H9 (cell line): ENCODE results near the gene APOBEC2. TPM values are rescaled to one million over a fixed set of nuclear protein-coding genes. Genes with fewer than 3 reads are reported as not detected.

Source experiments
- DNase-seq: peaks from one replicate; pipeline ENCODE4 v3.0.0-alpha.2; 2017
- H2AFZ ChIP-seq: one replicate; pipeline ENCODE4 v1.6.1; 2013; ENCODE audit warnings: mild to moderate bottlenecking, low read length, control low read depth, moderate library complexity
- H2AK5ac ChIP-seq: 2 replicates; pipeline ENCODE4 v1.6.1; 2013; ENCODE audit warnings: low read length, control low read depth, mixed read lengths; ENCODE audit not compliant: insufficient read length
- H2BK120ac ChIP-seq: one replicate; pipeline ENCODE4 v1.6.1; 2013; ENCODE audit warnings: low read depth, mild to moderate bottlenecking, low read length, control low read depth, inconsistent platforms; ENCODE audit not compliant: poor library complexity, severe bottlenecking
- H2BK12ac ChIP-seq: 2 replicates; pipeline ENCODE4 v1.6.1; 2013; ENCODE audit warnings: low read length, control low read depth, mixed read lengths, low read depth; ENCODE audit not compliant: insufficient read length
- H2BK15ac ChIP-seq: 2 replicates; pipeline ENCODE4 v1.6.1; 2013; ENCODE audit warnings: low read depth, low read length, control low read depth
- H2BK20ac ChIP-seq: one replicate; pipeline ENCODE4 v1.6.1; 2013; ENCODE audit warnings: low read depth, mild to moderate bottlenecking, low read length, control low read depth, inconsistent platforms; ENCODE audit not compliant: poor library complexity, severe bottlenecking
- H2BK5ac ChIP-seq: 2 replicates; pipeline ENCODE4 v1.6.1; 2013; ENCODE audit warnings: low read length, control low read depth, mixed read lengths; ENCODE audit not compliant: insufficient read length
- H3K14ac ChIP-seq: 2 replicates; pipeline ENCODE4 v1.6.1; 2013; ENCODE audit warnings: low read length, control low read depth; ENCODE audit not compliant: insufficient read depth
- H3K18ac ChIP-seq: 2 replicates; pipeline ENCODE4 v1.6.1; 2013; ENCODE audit warnings: low read depth, mild to moderate bottlenecking, mixed read lengths, low read length, control low read depth; ENCODE audit not compliant: insufficient read length
- H3K23ac ChIP-seq: 2 replicates; pipeline ENCODE4 v1.6.1; 2013; ENCODE audit warnings: low read length, control low read depth, mixed read lengths, low read depth; ENCODE audit not compliant: insufficient read length
- H3K23me2 ChIP-seq: 2 replicates; pipeline ENCODE4 v1.6.1; 2013; ENCODE audit warnings: low read depth, mild to moderate bottlenecking, mixed read lengths, low read length, control low read depth; ENCODE audit not compliant: insufficient read length, poor library complexity, severe bottlenecking
- H3K27ac ChIP-seq: 2 replicates; pipeline ENCODE4 v1.5.1; 2013; ENCODE audit warnings: low read length, control low read depth, mixed read lengths, low read depth; ENCODE audit not compliant: insufficient read length
- H3K27me3 ChIP-seq: 2 replicates; pipeline ENCODE4 v1.6.1; 2013; ENCODE audit warnings: low read length, control low read depth, inconsistent platforms; ENCODE audit not compliant: insufficient read depth
- H3K4ac ChIP-seq: 2 replicates; pipeline ENCODE4 v1.6.1; 2013; ENCODE audit warnings: low read depth, mild to moderate bottlenecking, control low read depth, inconsistent platforms, low read length, moderate library complexity
- H3K4me1 ChIP-seq: 2 replicates; pipeline ENCODE4 v1.6.1; 2013; ENCODE audit warnings: low read length, control low read depth, inconsistent platforms; ENCODE audit not compliant: insufficient read depth
- H3K4me2 ChIP-seq: 2 replicates; pipeline ENCODE4 v1.6.1; 2013; ENCODE audit warnings: low read length, control low read depth, mixed read lengths; ENCODE audit not compliant: insufficient read length, insufficient read depth
- H3K56ac ChIP-seq: 2 replicates; pipeline ENCODE4 v1.6.1; 2013; ENCODE audit warnings: low read depth, mild to moderate bottlenecking, mixed read lengths, low read length, control low read depth; ENCODE audit not compliant: insufficient read length
- H3K79me1 ChIP-seq: 2 replicates; pipeline ENCODE4 v1.6.1; 2013; ENCODE audit warnings: low read depth, mild to moderate bottlenecking, moderate library complexity, low read length, control low read depth, inconsistent platforms; ENCODE audit not compliant: insufficient read depth, poor library complexity, severe bottlenecking
- H3K79me2 ChIP-seq: 2 replicates; pipeline ENCODE4 v1.6.1; 2013; ENCODE audit warnings: low read length, control low read depth, inconsistent platforms; ENCODE audit not compliant: insufficient read depth
- H3K9ac ChIP-seq: 2 replicates; pipeline ENCODE4 v1.6.1; 2013; ENCODE audit warnings: low read length, control low read depth, mixed read lengths; ENCODE audit not compliant: insufficient read length; ENCODE audit errors: extremely low read depth
- H3K9me3 ChIP-seq: one replicate; pipeline ENCODE4 v1.6.1; 2013; ENCODE audit warnings: low read depth, low read length, inconsistent platforms; ENCODE audit not compliant: control insufficient read depth
- H3T11ph ChIP-seq: one replicate; pipeline ENCODE4 v1.6.1; 2013; ENCODE audit warnings: mild to moderate bottlenecking, low read length, control low read depth, inconsistent platforms
- H4K20me1 ChIP-seq: one replicate; pipeline ENCODE4 v1.6.1; 2013; ENCODE audit not compliant: control insufficient read depth, insufficient read length, insufficient read depth
- H4K5ac ChIP-seq: 2 replicates; pipeline ENCODE4 v1.6.1; 2013; ENCODE audit warnings: low read depth, mild to moderate bottlenecking, mixed read lengths, low read length, control low read depth; ENCODE audit not compliant: insufficient read length
- H4K8ac ChIP-seq: replicated peaks from 2 replicates; pipeline ENCODE4 v1.6.1; 2013; ENCODE audit warnings: low read length, control low read depth, mixed read lengths, low read depth; ENCODE audit not compliant: insufficient read length
- H4K91ac ChIP-seq: 2 replicates; pipeline ENCODE4 v1.6.1; 2013; ENCODE audit warnings: low read depth, mild to moderate bottlenecking, moderate library complexity, mixed read lengths, low read length, control low read depth; ENCODE audit not compliant: insufficient read length
- H3K27ac Mint-ChIP-seq, 3 experiments: 2 replicates in 2 of 3; 3 replicates in 1 of 3; pipeline ENCODE4 v1.8.0; 2020 to 2021; ENCODE audit warnings: mixed read lengths in 3 of 3, mild to moderate bottlenecking in 1 of 3, moderate library complexity in 1 of 3
- H3K27me3 Mint-ChIP-seq: 2 replicates; pipeline ENCODE4 v1.8.0; 2021; ENCODE audit warnings: low read depth, mild to moderate bottlenecking, moderate library complexity, mixed read lengths
- H3K36me3 Mint-ChIP-seq, 3 experiments: 2 replicates in 2 of 3; 3 replicates in 1 of 3; pipeline ENCODE4 v1.8.0; 2020 to 2021; ENCODE audit warnings: low read depth in 3 of 3, mixed read lengths in 3 of 3; ENCODE audit not compliant: insufficient read depth in 1 of 3
- H3K4me1 Mint-ChIP-seq, 2 experiments: 2 replicates each; pipeline ENCODE4 v1.8.0; 2020; ENCODE audit warnings: mixed read lengths in 2 of 2
- H3K4me3 Mint-ChIP-seq, 2 experiments: 2 replicates in 1 of 2; 3 replicates in 1 of 2; pipeline ENCODE4 v1.8.0; 2020 to 2021; ENCODE audit warnings: mild to moderate bottlenecking in 2 of 2, mixed read lengths in 2 of 2, moderate library complexity in 1 of 2
- H3K9me3 Mint-ChIP-seq, 2 experiments: 2 replicates in 1 of 2; 3 replicates in 1 of 2; pipeline ENCODE4 v1.8.0; 2020; ENCODE audit warnings: mild to moderate bottlenecking in 2 of 2, mixed read lengths in 2 of 2, moderate library complexity in 1 of 2
- WGBS: extraction: QIAGEN DNeasy Blood & Tissue Kit; methylation state at CpG from one replicate; pipeline ENCODE4 v1.1.7; 2013; ENCODE audit warnings: missing lambda C conversion rate, low lambda C conversion rate, mixed read lengths; ENCODE audit not compliant: insufficient read length; ENCODE audit errors: extremely low coverage; 5-methylcytosine and 5-hydroxymethylcytosine counted together
- total RNA-seq: library from RNA; stranded (reverse); gene quantifications from 2 replicates; pipeline ENCODE4 v1.2.1, GENCODE V29; 2021
- TF ChIP-seq, protein P1 (sequence below): fragments of 200-600 bp; sonication (generic); conservative IDR thresholded peaks from 3 replicates; pipeline ENCODE4 v1.8.0; 2021; ENCODE audit warnings: antibody characterized with exemption, mild to moderate bottlenecking

APOBEC2 gene
- total RNA-seq, 1 experiment from 2014 or later = not detected

DNA sequence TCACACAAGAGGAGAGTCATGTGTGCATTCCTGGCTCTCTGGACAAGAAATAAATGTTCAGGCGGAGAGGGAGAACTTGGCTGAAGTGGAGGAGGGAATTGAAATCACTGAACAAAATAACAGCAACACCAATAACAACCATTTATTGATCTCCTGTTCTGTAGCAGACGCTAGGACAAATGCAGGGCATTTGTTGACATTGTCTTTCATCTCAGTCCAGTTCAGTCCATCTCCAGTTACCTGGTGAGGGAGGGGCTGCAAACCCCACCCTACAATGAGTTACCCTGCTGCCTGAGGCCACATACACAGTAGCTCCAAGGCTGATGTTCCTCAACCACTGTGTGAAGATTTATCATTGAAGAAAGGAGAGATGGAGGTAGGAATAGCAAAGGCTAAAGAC is 41.3 kb upstream of the APOBEC2 start:
- Histone ChIP-seq H2BK12ac (no peak overlapping the region), H2BK15ac (no peak overlapping the region), H3K27me3 (no peaks in the 10 kb centered on the region), H3T11ph (no peak overlapping the region), H3K56ac (no peak overlapping the region), H3K14ac (no peak overlapping the region), H3K18ac (no peak overlapping the region), H4K20me1 (no peaks in the 10 kb centered on the region), H2BK5ac (no peak overlapping the region), H3K9me3 (no peaks in the 10 kb centered on the region), H4K5ac (no peak overlapping the region), H3K23me2 (no peaks in the 10 kb centered on the region), H3K79me1 (no peaks in the 10 kb centered on the region), H3K79me2 (no peaks in the 10 kb centered on the region), H3K27ac (no peak overlapping the region), H2AK5ac (no peak overlapping the region), H2BK120ac (no peak overlapping the region), H3K4me1 (peaks cover 2% of the 10 kb centered on the region; the same call in 1 of the 2 replicates), H3K4ac (no peak overlapping the region), H4K8ac (no peak overlapping the region), H2BK20ac (no peak overlapping the region), H2AFZ (no peak overlapping the region), H3K4me2 (no peak overlapping the region), H3K9ac (no peak overlapping the region), H4K91ac (no peak overlapping the region), H3K23ac (no peak overlapping the region)
- DNase-seq = no peak
- Mint-ChIP-seq H3K27me3 (peaks cover 6% of the 10 kb centered on the region), H3K27ac (no peak overlapping the region), H3K36me3 (no peaks in the 10 kb centered on the region), H3K4me1 (peaks cover 2 to 5% of the 10 kb centered on the region in 2 experiments; a peak in 3 of 4 replicates), H3K4me3 (no peak overlapping the region), H3K9me3 (no peaks in the 10 kb centered on the region; a peak in 1 of 5 replicates)
- TF ChIP-seq, protein P1, sequence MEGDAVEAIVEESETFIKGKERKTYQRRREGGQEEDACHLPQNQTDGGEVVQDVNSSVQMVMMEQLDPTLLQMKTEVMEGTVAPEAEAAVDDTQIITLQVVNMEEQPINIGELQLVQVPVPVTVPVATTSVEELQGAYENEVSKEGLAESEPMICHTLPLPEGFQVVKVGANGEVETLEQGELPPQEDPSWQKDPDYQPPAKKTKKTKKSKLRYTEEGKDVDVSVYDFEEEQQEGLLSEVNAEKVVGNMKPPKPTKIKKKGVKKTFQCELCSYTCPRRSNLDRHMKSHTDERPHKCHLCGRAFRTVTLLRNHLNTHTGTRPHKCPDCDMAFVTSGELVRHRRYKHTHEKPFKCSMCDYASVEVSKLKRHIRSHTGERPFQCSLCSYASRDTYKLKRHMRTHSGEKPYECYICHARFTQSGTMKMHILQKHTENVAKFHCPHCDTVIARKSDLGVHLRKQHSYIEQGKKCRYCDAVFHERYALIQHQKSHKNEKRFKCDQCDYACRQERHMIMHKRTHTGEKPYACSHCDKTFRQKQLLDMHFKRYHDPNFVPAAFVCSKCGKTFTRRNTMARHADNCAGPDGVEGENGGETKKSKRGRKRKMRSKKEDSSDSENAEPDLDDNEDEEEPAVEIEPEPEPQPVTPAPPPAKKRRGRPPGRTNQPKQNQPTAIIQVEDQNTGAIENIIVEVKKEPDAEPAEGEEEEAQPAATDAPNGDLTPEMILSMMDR = no peak
- no CpG with 5 or more reads among the region's 2 CpGs for WGBS
